Right hindlimb (tissue), 1 donor: Measurements from ENCODE around the gene AKT3.

Source experiments
- DNase-seq: peaks from one replicate; pipeline ENCODE4 v3.0.0-alpha.2; 2018

Gene AKT3

GRCh38 chr1:243548516-243548915 lies 301.5 kb downstream of the AKT3 start:
- no peak for DNase-seq

GRCh38 chr1:243547891-243548290 lies 302.2 kb downstream of the AKT3 start:
- no peak for DNase-seq

- no peak for DNase-seq
Measured at GRCh38 chr1:243546457-243546856, 303.6 kb downstream of the AKT3 start.

GRCh38 chr1:243543501-243543900 lies 306.5 kb downstream of the AKT3 start:
- DNase-seq: no peak

- no peak for DNase-seq
Measured at GRCh38 chr1:243542739-243543415, 307.2 kb downstream of the AKT3 start.

GRCh38 chr1:243539636-243540035 lies 310.4 kb downstream of the AKT3 start:
- no peak for DNase-seq

- no peak for DNase-seq
Measured at GRCh38 chr1:243535014-243535413, 315.0 kb downstream of the AKT3 start.

- no peak for DNase-seq
Measured at GRCh38 chr1:243529512-243529911, 320.5 kb downstream of the AKT3 start.

- DNase-seq: no peak
Measured at GRCh38 chr1:243528459-243529121, 321.5 kb downstream of the AKT3 start.

GRCh38 chr1:243526180-243526579 lies 323.9 kb downstream of the AKT3 start:
- DNase-seq: no peak

GRCh38 chr1:243525085-243525487 lies 325.0 kb downstream of the AKT3 start:
- DNase-seq: no peak

GRCh38 chr1:243523766-243524165 lies 326.3 kb downstream of the AKT3 start:
- no peak for DNase-seq

- no peak for DNase-seq
Measured at GRCh38 chr1:243520831-243521230, 329.2 kb downstream of the AKT3 start.

GRCh38 chr1:243514927-243515326 lies 335.1 kb downstream of the AKT3 start:
- DNase-seq: no peak

- no peak for DNase-seq
Measured at GRCh38 chr1:243513726-243514491, 336.1 kb downstream of the AKT3 start.

GRCh38 chr1:243510928-243511327 lies 339.1 kb downstream of the AKT3 start:
- no peak for DNase-seq

- DNase-seq: no peak
Measured at GRCh38 chr1:243508943-243509342, 341.1 kb downstream of the AKT3 start.

GRCh38 chr1:243508303-243508713 lies 341.7 kb downstream of the AKT3 start:
- no peak for DNase-seq

GRCh38 chr1:243507672-243508302 lies 342.3 kb downstream of the AKT3 start:
- DNase-seq: no peak

- DNase-seq: no peak
Measured at GRCh38 chr1:243507001-243507671, 342.9 kb downstream of the AKT3 start.

GRCh38 chr1:243505986-243506689 lies 343.9 kb downstream of the AKT3 start:
- DNase-seq: no peak

GRCh38 chr1:243503155-243503554 lies 346.9 kb downstream of the AKT3 start:
- DNase-seq: no peak
